ENCODE results near the gene CCDC18.
"Not testable (repeated sequence)": the region's sequence is repeated elsewhere in the genome, so short reads cannot be mapped to it uniquely, and the experiment has no call there.

CCDC18 gene

DNA sequence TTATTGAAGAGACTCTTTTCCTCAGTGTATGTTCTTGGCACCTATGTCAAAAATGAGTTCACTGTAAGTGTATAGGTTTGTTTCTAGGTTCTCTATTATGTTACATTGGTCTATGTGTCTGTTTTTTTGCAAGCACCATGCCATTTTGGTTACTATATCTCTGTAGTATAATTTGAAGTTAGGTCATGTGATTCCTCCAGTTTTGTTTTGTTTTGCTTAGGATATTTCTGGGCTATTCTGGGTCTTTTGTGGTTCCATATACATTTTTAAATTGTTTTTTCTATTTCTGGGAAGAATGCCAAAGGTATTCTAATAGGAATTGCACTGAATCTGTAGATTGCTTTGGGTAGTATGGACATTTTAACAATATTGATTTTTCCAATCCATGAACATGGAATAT is 13.5 kb upstream of the CCDC18 start:
- no peak for TF ChIP-seq CTCF (IDR thresholded peaks at IDR 0.05; ENCODE audit: low read depth, low read length)
- no peaks in the 10 kb centered on the region for H3K4me1 ChIP-seq
- H3K4me3 ChIP-seq (ENCODE audit: low read depth, low read length), result no peak overlapping the region
- H3K9me3 ChIP-seq, result no peaks in the 10 kb centered on the region
- H3K27me3 ChIP-seq, result no peaks in the 10 kb centered on the region
- no peaks in the 10 kb centered on the region for H3K36me3 ChIP-seq
- no peak for DNase-seq

GRCh38 chr1:93170141-93170678 is 10.3 kb upstream of the CCDC18 start:
- not testable (repeated sequence) for DNase-seq; H3K9me3 ChIP-seq; H3K27me3 ChIP-seq; H3K4me1 ChIP-seq; H3K36me3 ChIP-seq; H3K4me3 ChIP-seq (ENCODE audit: low read depth, low read length)

GRCh38 chr1:93171549-93172034 is 8.9 kb upstream of the CCDC18 start:
- Histone ChIP-seq H3K4me3 (ENCODE audit: low read depth, low read length) (no peak overlapping the region), H3K27me3 (no peaks in the 10 kb centered on the region), H3K9me3 (no peaks in the 10 kb centered on the region), H3K4me1 (no peaks in the 10 kb centered on the region), H3K36me3 (no peaks in the 10 kb centered on the region)
- TF ChIP-seq CTCF (IDR thresholded peaks at IDR 0.05; ENCODE audit: low read depth, low read length), result no peak
- DNase-seq, result no peak

DNA sequence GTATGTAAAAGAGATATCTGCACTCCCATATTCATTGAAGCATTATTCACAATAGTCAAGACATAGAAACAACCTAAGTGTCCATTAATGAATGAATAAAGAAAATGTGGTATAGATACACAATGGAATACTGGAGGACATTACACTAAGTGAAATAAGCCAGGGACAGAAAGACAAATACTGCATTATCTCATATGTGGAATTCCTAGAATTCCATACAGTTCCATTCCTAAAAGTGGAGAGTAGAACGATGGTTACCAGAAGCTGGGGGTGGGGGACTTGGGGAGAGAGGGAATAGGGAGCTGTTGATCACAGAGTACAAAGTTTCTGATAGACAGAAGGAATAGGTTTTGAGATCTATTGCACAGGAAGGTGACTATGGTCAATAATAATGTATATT is 7.7 kb upstream of the CCDC18 start:
- Histone ChIP-seq H3K27me3 (no peaks in the 10 kb centered on the region), H3K4me1 (no peaks in the 10 kb centered on the region), H3K4me3 (ENCODE audit: low read depth, low read length) (no peak overlapping the region), H3K9me3 (no peaks in the 10 kb centered on the region), H3K36me3 (no peaks in the 10 kb centered on the region)
- DNase-seq, result no peak
- TF ChIP-seq CTCF (IDR thresholded peaks at IDR 0.05; ENCODE audit: low read depth, low read length), result no peak

DNA sequence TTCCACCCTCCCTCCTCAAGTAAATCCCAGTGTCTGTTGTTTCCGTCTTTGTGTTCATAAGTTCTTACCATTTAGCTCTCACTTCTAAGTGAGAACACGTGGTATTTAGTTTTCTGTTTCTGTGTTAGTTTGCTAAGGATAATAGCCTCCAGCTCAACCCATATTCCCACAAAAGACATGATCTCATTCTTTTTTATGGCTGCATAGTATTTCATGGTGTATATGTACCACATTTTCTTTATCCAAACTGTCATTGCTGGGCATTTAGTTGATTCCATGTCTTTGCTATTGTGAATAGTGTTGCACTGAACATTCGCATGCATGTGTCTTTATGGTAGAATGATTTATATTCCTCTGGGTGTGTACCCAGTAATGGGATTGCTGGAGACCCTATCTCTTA is 5.9 kb upstream of the CCDC18 start:
- H3K27me3 ChIP-seq; DNase-seq; H3K36me3 ChIP-seq; H3K9me3 ChIP-seq; H3K4me3 ChIP-seq (ENCODE audit: low read depth, low read length); H3K4me1 ChIP-seq: not testable (repeated sequence)

- Histone ChIP-seq H3K36me3 (no peaks in the 10 kb centered on the region), H3K9me3 (no peaks in the 10 kb centered on the region), H3K4me3 (ENCODE audit: low read depth, low read length) (peak overlapping the region; percentile 84), H3K4me1 (no peaks in the 10 kb centered on the region), H3K27me3 (no peaks in the 10 kb centered on the region)
- TF ChIP-seq CTCF (IDR thresholded peaks at IDR 0.05; ENCODE audit: low read depth, low read length), result no peak
- DNase-seq, result no peak
Observed at GRCh38 chr1:93177991-93178390, 2.5 kb upstream of the CCDC18 start.

- Histone ChIP-seq H3K4me1 (no peaks in the 10 kb centered on the region), H3K27me3 (no peaks in the 10 kb centered on the region), H3K4me3 (ENCODE audit: low read depth, low read length) (peak overlapping the region; percentile 84), H3K36me3 (no peaks in the 10 kb centered on the region), H3K9me3 (no peaks in the 10 kb centered on the region)
- TF ChIP-seq CTCF (IDR thresholded peaks at IDR 0.05; ENCODE audit: low read depth, low read length), result no peak
- no peak for DNase-seq
Observed at GRCh38 chr1:93178418-93178817, 2.1 kb upstream of the CCDC18 start.

Data from BE2C (cell line).